GM12878 (cell line): ENCODE results near the gene SEC24D. TPM values are rescaled to one million over a fixed set of nuclear protein-coding genes. Genes with fewer than 3 reads are reported as not detected.

ENCODE experiments used
- ATAC-seq: fragments of 200-7000 bp; cut with Tn5 transposase; 3 replicates; pipeline ENCODE4 v1.9.1; 2020; ENCODE audit warnings: mild to moderate bottlenecking, moderate library complexity
- BruUV-seq: library from RNA; stranded (reverse); fragments of 400-500 nt; replicated peaks from 2 replicates; lab custom pipeline; 2021; lab: Mats Ljungman, UMichigan
- CTCF ChIA-PET: fragments of 300-600 bp; sonication (Branson Sonifier 250); formaldehyde crosslinking; extraction: SDS; loops from one replicate; lab custom pipeline; 2021; ENCODE audit warnings: inconsistent platforms; lab: Yijun Ruan, JAX
- POLR2A ChIA-PET: fragments of 350-600 bp; formaldehyde crosslinking; extraction: SDS; loops from one replicate; lab custom pipeline; 2021; ENCODE audit warnings: inconsistent platforms; lab: Charles Lee
- RAD21 ChIA-PET: fragments of 300-600 bp; sonication (Branson Sonifier 250); formaldehyde crosslinking; loops from one replicate; lab custom pipeline; 2023; ENCODE audit warnings: antibody characterized with exemption; ENCODE audit not compliant: unreplicated experiment; lab: Charles Lee
- SMC1A ChIA-PET: fragments of 300-600 bp; sonication (Branson Sonifier 250); formaldehyde crosslinking; loops from one replicate; lab custom pipeline; 2023; ENCODE audit not compliant: unreplicated experiment, uncharacterized antibody; lab: Charles Lee
- DNase-seq: peaks from one replicate; pipeline ENCODE4 v3.0.0-alpha.2; 2011; ENCODE audit warnings: low read depth, low spot score
- FAIRE-seq: peaks from 3 replicates; lab custom pipeline; 2011; peaks lifted over from hg19 to GRCh38; lab: Jason Lieb, UNC
- H2AFZ ChIP-seq: 2 replicates; pipeline ENCODE4 v1.6.0; 2011; ENCODE audit warnings: low read depth, low read length, control low read depth; ENCODE audit not compliant: control insufficient read depth
- H3K27ac ChIP-seq: 2 replicates; pipeline ENCODE4 v1.5.1; 2011; ENCODE audit warnings: control low read depth; ENCODE audit not compliant: control insufficient read depth, insufficient read depth
- H3K27me3 ChIP-seq, 2 experiments: replicated peaks in 1 of 2; 2 replicates each; pipeline versions ENCODE4 v1.6.0 to v1.6.1; 2011; ENCODE audit warnings: low read length in 1 of 2; ENCODE audit not compliant: control insufficient read depth in 2 of 2, insufficient read depth in 2 of 2
- H3K36me3 ChIP-seq, 2 experiments: 2 replicates each; pipeline ENCODE4 v1.5.1; 2011; ENCODE audit warnings: low read length in 1 of 2; ENCODE audit not compliant: control insufficient read depth in 2 of 2, insufficient read depth in 2 of 2
- H3K4me1 ChIP-seq: 2 replicates; pipeline ENCODE4 v1.6.1; 2011; ENCODE audit warnings: mild to moderate bottlenecking, low read length, moderate library complexity, mixed read lengths; ENCODE audit not compliant: control insufficient read depth, insufficient read depth
- H3K4me2 ChIP-seq: 2 replicates; pipeline ENCODE4 v1.6.0; 2011; ENCODE audit warnings: control low read depth; ENCODE audit not compliant: control insufficient read depth, insufficient read depth
- H3K4me3 ChIP-seq: fragments of 200-600 bp; sonication (generic); 2 replicates; pipeline ENCODE4 v1.5.1; 2016
- H3K79me2 ChIP-seq: 2 replicates; pipeline ENCODE4 v1.6.0; 2011; ENCODE audit warnings: low read length; ENCODE audit not compliant: control insufficient read depth, insufficient read depth
- H3K9ac ChIP-seq: 2 replicates; pipeline ENCODE4 v1.8.0; 2011; ENCODE audit warnings: low read length, control low read depth, mixed read lengths; ENCODE audit not compliant: control insufficient read depth, insufficient read depth
- H3K9me3 ChIP-seq: replicated peaks from 3 replicates; pipeline ENCODE4 v1.5.1; 2011; ENCODE audit warnings: mild to moderate bottlenecking, low read length; ENCODE audit not compliant: control insufficient read depth, insufficient read depth
- H4K20me1 ChIP-seq: 2 replicates; pipeline ENCODE4 v1.6.0; 2011; ENCODE audit not compliant: control insufficient read depth, insufficient read depth
- CBX3 ChIP-seq: fragments of 200-600 bp; sonication (generic); IDR thresholded peaks from 2 replicates; pipeline ENCODE4 v1.6.1; 2016; ENCODE audit warnings: low read depth, borderline replicate concordance
- CREB1 ChIP-seq: IDR thresholded peaks from 2 replicates; pipeline ENCODE4 v1.6.1; 2012; ENCODE audit warnings: low read depth, mild to moderate bottlenecking, inconsistent platforms
- DPF2 ChIP-seq: fragments of 450-650 bp; IDR thresholded peaks from 2 replicates; pipeline ENCODE4 v1.6.1; 2017; ENCODE audit warnings: mild to moderate bottlenecking
- EP300 ChIP-seq, 2 experiments: fragments of 150-350 bp in 1 of 2; IDR thresholded peaks; 2 replicates each; pipeline ENCODE4 v1.6.1; 2011 to 2012; ENCODE audit warnings: low read depth in 2 of 2, low read length in 2 of 2, borderline replicate concordance in 1 of 2, improper control_type of control experiment in 1 of 2, inconsistent platforms in 1 of 2; ENCODE audit not compliant: control insufficient read depth in 1 of 2
- FOS ChIP-seq: IDR thresholded peaks from 3 replicates; pipeline ENCODE4 v1.6.1; 2011; ENCODE audit warnings: borderline replicate concordance; ENCODE audit not compliant: insufficient read length; ENCODE audit errors: extremely low read depth
- FOXK2 ChIP-seq: fragments of 450-650 bp; IDR thresholded peaks from 2 replicates; pipeline ENCODE4 v1.6.1; 2017; ENCODE audit warnings: mild to moderate bottlenecking, moderate library complexity
- HDAC6 ChIP-seq: fragments of 200-600 bp; sonication (generic); IDR thresholded peaks from one replicate; pipeline ENCODE4 v1.8.0; 2017; ENCODE audit warnings: antibody characterized with exemption; ENCODE audit not compliant: unreplicated experiment
- MTA2 ChIP-seq: fragments of 450-650 bp; IDR thresholded peaks from 2 replicates; pipeline ENCODE4 v1.6.1; 2016; ENCODE audit warnings: low read depth, mild to moderate bottlenecking, moderate library complexity
- PAX5 ChIP-seq: IDR thresholded peaks from 2 replicates; pipeline ENCODE4 v1.6.1; 2011; ENCODE audit warnings: low read depth, low read length, borderline replicate concordance
- PAX8 ChIP-seq: fragments of 450-650 bp; IDR thresholded peaks from 2 replicates; pipeline ENCODE4 v1.6.1; 2017; ENCODE audit warnings: mild to moderate bottlenecking, moderate library complexity
- RAD21 ChIP-seq: IDR thresholded peaks from 2 replicates; pipeline ENCODE4 v1.6.1; 2011; ENCODE audit warnings: mild to moderate bottlenecking, low read depth, low read length, moderate library complexity; ENCODE audit not compliant: insufficient read depth
- RBBP5 ChIP-seq: fragments of 200-600 bp; sonication (generic); conservative IDR thresholded peaks from 2 replicates; pipeline ENCODE4 v1.6.1; 2016
- SMAD1 ChIP-seq: fragments of 450-650 bp; IDR thresholded peaks from 2 replicates; pipeline ENCODE4 v1.6.1; 2018; ENCODE audit warnings: mild to moderate bottlenecking, low read depth; ENCODE audit not compliant: partially characterized antibody
- SMARCA5 ChIP-seq: fragments of 450-650 bp; IDR thresholded peaks from 2 replicates; pipeline ENCODE4 v1.6.1; 2017; ENCODE audit warnings: mild to moderate bottlenecking
- SUPT20H ChIP-seq: IDR thresholded peaks from 2 replicates; pipeline ENCODE4 v1.6.1; 2011; ENCODE audit warnings: low read depth, mild to moderate bottlenecking, low read length, moderate library complexity, borderline replicate concordance; ENCODE audit not compliant: control insufficient read depth
- TAF1 ChIP-seq: IDR thresholded peaks from 2 replicates; pipeline ENCODE4 v1.6.1; 2011; ENCODE audit warnings: mild to moderate bottlenecking, low read depth, low read length, borderline replicate concordance
- USF1 ChIP-seq: IDR thresholded peaks from 2 replicates; pipeline ENCODE4 v1.6.1; 2011; ENCODE audit warnings: borderline replicate concordance, low read depth, mild to moderate bottlenecking, moderate library complexity, mixed read lengths, low read length; ENCODE audit not compliant: insufficient read depth; ENCODE audit errors: extremely low read length
- USF2 ChIP-seq: IDR thresholded peaks from 2 replicates; pipeline ENCODE4 v1.6.1; 2011; ENCODE audit warnings: low read depth, low read length, improper control_type of control experiment, borderline replicate concordance
- WGBS: methylation state at CpG from one replicate; pipeline ENCODE4 v1.1.6; 2016; ENCODE audit warnings: low lambda C conversion rate; ENCODE audit not compliant: insufficient replicate concordance, insufficient coverage; ENCODE audit errors: missing lambda C conversion rate; 5-methylcytosine and 5-hydroxymethylcytosine counted together
- in situ Hi-C: fragments of 300-500 bp; cut with MboI; formaldehyde crosslinking; loops from 9 replicates; pipeline ENCODE4 v1.14.3; 2018; ENCODE audit warnings: mixed read lengths
- intact Hi-C: fragments of 100-400 bp; cut with micrococcal nuclease; formaldehyde crosslinking; loops from one replicate; pipeline ENCODE4 v1.14.2; 2022; ENCODE audit not compliant: unreplicated experiment
- polyA plus RNA-seq, 11 experiments: library from polyadenylated mRNA; depleted of rRNA in 4 of 11; unstranded in 6 of 11; stranded (reverse) in 5 of 11; fragments of >200 nt; fragmentation: Nextera tagmentation in 4 of 11; fragmentation: Illumina TruSeq in 1 of 11; extraction: Ambion mirVana in 4 of 11; extraction: Trizol in 1 of 11; gene quantifications; 1 replicate in 1 of 11; 2 replicates in 10 of 11; pipeline versions ENCODE4 v1.2.1 to v1.2.3, GENCODE V29; 2011 to 2016; ENCODE audit warnings: inconsistent platforms in 2 of 11, missing spikeins in 2 of 11, low read depth in 1 of 11
- total RNA-seq, 4 experiments: library from RNA; depleted of rRNA in 3 of 4; stranded (reverse); fragments of >200 nt in 3 of 4; fragmentation: Illumina TruSeq in 1 of 4; extraction: Trizol in 1 of 4; gene quantifications; 2 replicates each; pipeline versions ENCODE4 v1.2.1 to v1.2.3, GENCODE V29; 2013 to 2021

SEC24D gene
- total and polyA plus RNA-seq, 10 of the 15 experiments (the other 5 are each of a cell fraction or from before 2014, with no cell fraction given), result 12.8 to 61.9 (median 25.6) TPM

GRCh38 chr4:118765399-118765798 is 70.5 kb downstream of the SEC24D start (continued):
- TF ChIP-seq USF1, result no peak
- TF ChIP-seq FOS, result no peak
- no peak for TF ChIP-seq PAX8
- no peak for TF ChIP-seq SUPT20H
- TF ChIP-seq RAD21, result no peak
- TF ChIP-seq CBX3, result no peak
- TF ChIP-seq, all 136 proteins: peak for 0

GRCh38 chr4:118762730-118763477 is 73.0 kb downstream of the SEC24D start:
- H3K4me1 ChIP-seq, result peaks cover 13% of the 10 kb centered on the region
- H3K4me3 ChIP-seq, result no peak overlapping the region
- 96% methylated on average over 3 of the region's 3 CpGs for whole genome bisulfite sequencing
- no peak overlapping the region for H3K4me2 ChIP-seq
- H3K27ac ChIP-seq, result no peak overlapping the region
- in situ Hi-C loops (loop anchor here (10.0 kb wide), 2 partner anchors 58 to 532 kb away; no protein-coding TSS in a partner anchor), intact Hi-C loops (no loop called here)
- peaks cover 2 to 24% of the 10 kb centered on the region in 2 experiments for H3K36me3 ChIP-seq
- H3K79me2 ChIP-seq, result peaks cover 2% of the 10 kb centered on the region; the same call in 1 of the 2 replicates
- ChIA-PET POLR2A (no interaction called here), SMC1A (interaction anchor here (0.9 kb wide), 1 partner anchor 16 kb away, joined by 3 read pairs; no protein-coding TSS in a partner anchor), CTCF (interaction anchor here (0.9 to 1.2 kb wide), 3 partner anchors 9 to 120 kb away, joined by 3 to 5 read pairs (median 3); no protein-coding TSS in a partner anchor), RAD21 (no interaction called here)
- DNase-seq (no peak), ATAC-seq (no peak), FAIRE-seq (no peak)
- no peak overlapping the region for H3K9ac ChIP-seq
- H3K9me3 ChIP-seq, result no peaks in the 10 kb centered on the region
- no peaks in the 10 kb centered on the region for H4K20me1 ChIP-seq
- no peak for TF ChIP-seq SMAD1
- no peak for TF ChIP-seq TAF1
- TF ChIP-seq HDAC6, result no peak
- no peak for TF ChIP-seq CREB1
- TF ChIP-seq SUPT20H, result no peak
- TF ChIP-seq DPF2, result no peak
- no peak for TF ChIP-seq USF2
- TF ChIP-seq EP300 (IDR thresholded peaks at IDR 0.05; ENCODE audit: borderline replicate concordance in 1 of 2, control insufficient read depth in 1 of 2, low read depth in 2 of 2, low read length in 2 of 2), result no peak
- no peak for TF ChIP-seq SMARCA5
- TF ChIP-seq PAX5, result no peak
- TF ChIP-seq MTA2, result no peak
- no peak for TF ChIP-seq FOXK2
- TF ChIP-seq RBBP5, result no peak
- H2AFZ ChIP-seq, result no peak overlapping the region
- H3K27me3 ChIP-seq, result no peaks in the 10 kb centered on the region
- no TSS peak for BruUV-seq
